HepG2 (cell line): Measurements from ENCODE around the gene KLHL17. TPM values are rescaled to one million over a fixed set of nuclear protein-coding genes. Genes with fewer than 3 reads are reported as not detected.

ENCODE experiments used
- ATM ChIP-seq: fragments of 450-650 bp; IDR thresholded peaks from 2 replicates; pipeline ENCODE4 v1.7.1; 2017; ENCODE audit warnings: mild to moderate bottlenecking, borderline replicate concordance
- CCAR2 ChIP-seq: fragments of 200-400 bp; formaldehyde crosslinking; optimal IDR thresholded peaks from 2 replicates; pipeline ENCODE3; 2018; ENCODE audit warnings: low read depth, mild to moderate bottlenecking, low read length, moderate library complexity
- CEBPG ChIP-seq: IDR thresholded peaks from 2 replicates; pipeline ENCODE4 v1.6.1; 2016
- DNMT1 ChIP-seq: sonication (generic); formaldehyde crosslinking; IDR thresholded peaks from 2 replicates; pipeline ENCODE4 v1.5.1; 2020; ENCODE audit warnings: mild to moderate bottlenecking, missing genetic modification reagents
- ETV6 ChIP-seq: sonication (generic); formaldehyde crosslinking; conservative IDR thresholded peaks from 2 replicates; pipeline ENCODE4 v1.4.0; 2020; ENCODE audit warnings: missing genetic modification reagents
- LCORL ChIP-seq, 2 experiments: fragments of 450-650 bp in 1 of 2; sonication (generic) in 1 of 2; formaldehyde crosslinking in 1 of 2; IDR thresholded peaks; 2 replicates each; pipeline versions ENCODE4 v1.5.0 to v1.6.1; 2017 to 2020; ENCODE audit warnings: antibody characterized with exemption in 1 of 2, missing genetic modification reagents in 1 of 2
- MBNL3 ChIP-seq: fragments of 250-450 bp; sonication (Bioruptor Pico); conservative IDR thresholded peaks from 2 replicates; pipeline ENCODE4 v1.8.0; 2022; ENCODE audit warnings: mild to moderate bottlenecking, inconsistent platforms
- NFYC ChIP-seq: IDR thresholded peaks from 2 replicates; pipeline ENCODE4 v1.6.1; 2016; ENCODE audit warnings: missing genetic modification reagents, missing compliant biosample characterization
- PAWR ChIP-seq: sonication (generic); formaldehyde crosslinking; IDR thresholded peaks from 2 replicates; pipeline ENCODE4 v1.4.0; 2020; ENCODE audit warnings: missing genetic modification reagents, mild to moderate bottlenecking, borderline replicate concordance
- ZNF274 ChIP-seq: sonication (generic); formaldehyde crosslinking; IDR thresholded peaks from 2 replicates; pipeline ENCODE4 v1.5.1; 2020; ENCODE audit warnings: mild to moderate bottlenecking, missing genetic modification reagents
- ZNF3 ChIP-seq: IDR thresholded peaks from 2 replicates; pipeline ENCODE4 v1.7.0; 2017; ENCODE audit warnings: inconsistent platforms
- ZNF333 ChIP-seq: sonication (generic); formaldehyde crosslinking; IDR thresholded peaks from 2 replicates; pipeline ENCODE4 v1.4.0; 2020; ENCODE audit warnings: mild to moderate bottlenecking, missing genetic modification reagents, borderline replicate concordance
- polyA plus RNA-seq, 8 experiments: library from polyadenylated mRNA; depleted of rRNA in 3 of 8; stranded (reverse) in 7 of 8; unstranded in 1 of 8; fragments of >200 nt; fragmentation: Illumina TruSeq in 4 of 8; extraction: Trizol in 4 of 8; gene quantifications; 2 replicates each; pipeline versions ENCODE4 v1.2.1 to v1.2.3, GENCODE V29; 2011 to 2016; ENCODE audit warnings: low read depth in 4 of 8, missing spikeins in 1 of 8, mixed read lengths in 1 of 8; ENCODE audit not compliant: insufficient read depth in 1 of 8
- total RNA-seq, 5 experiments: library from RNA; depleted of rRNA; stranded (reverse); fragments of >200 nt; fragmentation: Illumina TruSeq; extraction: Trizol; gene quantifications; 2 replicates each; pipeline ENCODE4 v1.2.3, GENCODE V29; 2016; ENCODE audit warnings: low read depth in 1 of 5
- TF ChIP-seq, protein P1 (sequence below): sonication (generic); formaldehyde crosslinking; IDR thresholded peaks from 2 replicates; pipeline ENCODE4 v1.5.0; 2020; ENCODE audit warnings: missing genetic modification reagents, mild to moderate bottlenecking, borderline replicate concordance
- TF ChIP-seq, protein P2 (sequence below): IDR thresholded peaks from 2 replicates; pipeline ENCODE4 v1.6.1; 2016; ENCODE audit warnings: low read depth, control low read depth
- TF ChIP-seq, protein P3 (sequence below): sonication (generic); formaldehyde crosslinking; IDR thresholded peaks from 2 replicates; pipeline ENCODE4 v1.5.0; 2020; ENCODE audit warnings: missing genetic modification reagents, mild to moderate bottlenecking, borderline replicate concordance
- TF ChIP-seq, protein P4 (sequence below), 2 experiments: fragments of 450-650 bp in 1 of 2; sonication (generic) in 1 of 2; formaldehyde crosslinking in 1 of 2; IDR thresholded peaks; 2 replicates each; pipeline versions ENCODE4 v1.6.1 to v1.8.0; 2016 to 2022; ENCODE audit warnings: antibody characterized with exemption in 1 of 2, mild to moderate bottlenecking in 1 of 2, missing genetic modification reagents in 1 of 2

The KLHL17 gene
- total and polyA plus RNA-seq, 2 of the 13 experiments (the other 11 are each of a cell fraction or from before 2014, with no cell fraction given): 9.3 to 24.7 TPM

GRCh38 chr1:980602-981395 is 20.4 kb downstream of the KLHL17 start (continued):
- TF ChIP-seq PAWR (CRISPR knock-in tag) (0 out of 2 replicates have a peak, but pooled peaks have one; percentile 71), ZNF333 (no peak), ETV6 (CRISPR knock-in tag) (no peak), ZNF274 (CRISPR knock-in tag) (no peak), LCORL (IDR thresholded peaks at IDR 0.05) (no peak), LCORL (CRISPR knock-in tag; IDR thresholded peaks at IDR 0.05) (0 out of 2 replicates have a peak, but pooled peaks have one; percentile 55), CEBPG (CRISPR knock-in tag) (no peak), CCAR2 (no peak), ATM (no peak), DNMT1 (CRISPR knock-in tag) (no peak), NFYC (CRISPR knock-in tag) (no peak), MBNL3 (CRISPR knock-in tag) (no peak), ZNF3 (CRISPR knock-in tag) (no peak)
- TF ChIP-seq, protein P1, sequence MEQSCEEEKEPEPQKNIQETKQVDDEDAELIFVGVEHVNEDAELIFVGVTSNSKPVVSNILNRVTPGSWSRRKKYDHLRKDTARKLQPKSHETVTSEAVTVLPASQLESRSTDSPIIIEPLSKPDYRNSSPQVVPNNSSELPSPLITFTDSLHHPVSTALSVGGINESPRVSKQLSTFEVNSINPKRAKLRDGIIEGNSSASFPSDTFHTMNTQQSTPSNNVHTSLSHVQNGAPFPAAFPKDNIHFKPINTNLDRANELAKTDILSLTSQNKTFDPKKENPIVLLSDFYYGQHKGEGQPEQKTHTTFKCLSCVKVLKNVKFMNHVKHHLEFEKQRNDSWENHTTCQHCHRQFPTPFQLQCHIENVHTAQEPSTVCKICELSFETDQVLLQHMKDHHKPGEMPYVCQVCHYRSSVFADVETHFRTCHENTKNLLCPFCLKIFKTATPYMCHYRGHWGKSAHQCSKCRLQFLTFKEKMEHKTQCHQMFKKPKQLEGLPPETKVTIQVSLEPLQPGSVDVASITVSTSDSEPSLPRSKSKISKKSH (CRISPR knock-in tag): no peak
- TF ChIP-seq, protein P2, sequence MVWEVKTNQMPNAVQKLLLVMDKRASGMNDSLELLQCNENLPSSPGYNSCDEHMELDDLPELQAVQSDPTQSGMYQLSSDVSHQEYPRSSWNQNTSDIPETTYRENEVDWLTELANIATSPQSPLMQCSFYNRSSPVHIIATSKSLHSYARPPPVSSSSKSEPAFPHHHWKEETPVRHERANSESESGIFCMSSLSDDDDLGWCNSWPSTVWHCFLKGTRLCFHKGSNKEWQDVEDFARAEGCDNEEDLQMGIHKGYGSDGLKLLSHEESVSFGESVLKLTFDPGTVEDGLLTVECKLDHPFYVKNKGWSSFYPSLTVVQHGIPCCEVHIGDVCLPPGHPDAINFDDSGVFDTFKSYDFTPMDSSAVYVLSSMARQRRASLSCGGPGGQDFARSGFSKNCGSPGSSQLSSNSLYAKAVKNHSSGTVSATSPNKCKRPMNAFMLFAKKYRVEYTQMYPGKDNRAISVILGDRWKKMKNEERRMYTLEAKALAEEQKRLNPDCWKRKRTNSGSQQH (CRISPR knock-in tag): no peak
- TF ChIP-seq, protein P3, sequence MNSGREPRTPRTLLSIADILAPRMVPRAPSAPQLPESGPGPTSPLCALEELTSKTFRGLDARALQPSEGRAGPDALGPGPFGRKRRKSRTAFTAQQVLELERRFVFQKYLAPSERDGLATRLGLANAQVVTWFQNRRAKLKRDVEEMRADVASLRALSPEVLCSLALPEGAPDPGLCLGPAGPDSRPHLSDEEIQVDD (CRISPR knock-in tag): no peak
- TF ChIP-seq, protein P4, sequence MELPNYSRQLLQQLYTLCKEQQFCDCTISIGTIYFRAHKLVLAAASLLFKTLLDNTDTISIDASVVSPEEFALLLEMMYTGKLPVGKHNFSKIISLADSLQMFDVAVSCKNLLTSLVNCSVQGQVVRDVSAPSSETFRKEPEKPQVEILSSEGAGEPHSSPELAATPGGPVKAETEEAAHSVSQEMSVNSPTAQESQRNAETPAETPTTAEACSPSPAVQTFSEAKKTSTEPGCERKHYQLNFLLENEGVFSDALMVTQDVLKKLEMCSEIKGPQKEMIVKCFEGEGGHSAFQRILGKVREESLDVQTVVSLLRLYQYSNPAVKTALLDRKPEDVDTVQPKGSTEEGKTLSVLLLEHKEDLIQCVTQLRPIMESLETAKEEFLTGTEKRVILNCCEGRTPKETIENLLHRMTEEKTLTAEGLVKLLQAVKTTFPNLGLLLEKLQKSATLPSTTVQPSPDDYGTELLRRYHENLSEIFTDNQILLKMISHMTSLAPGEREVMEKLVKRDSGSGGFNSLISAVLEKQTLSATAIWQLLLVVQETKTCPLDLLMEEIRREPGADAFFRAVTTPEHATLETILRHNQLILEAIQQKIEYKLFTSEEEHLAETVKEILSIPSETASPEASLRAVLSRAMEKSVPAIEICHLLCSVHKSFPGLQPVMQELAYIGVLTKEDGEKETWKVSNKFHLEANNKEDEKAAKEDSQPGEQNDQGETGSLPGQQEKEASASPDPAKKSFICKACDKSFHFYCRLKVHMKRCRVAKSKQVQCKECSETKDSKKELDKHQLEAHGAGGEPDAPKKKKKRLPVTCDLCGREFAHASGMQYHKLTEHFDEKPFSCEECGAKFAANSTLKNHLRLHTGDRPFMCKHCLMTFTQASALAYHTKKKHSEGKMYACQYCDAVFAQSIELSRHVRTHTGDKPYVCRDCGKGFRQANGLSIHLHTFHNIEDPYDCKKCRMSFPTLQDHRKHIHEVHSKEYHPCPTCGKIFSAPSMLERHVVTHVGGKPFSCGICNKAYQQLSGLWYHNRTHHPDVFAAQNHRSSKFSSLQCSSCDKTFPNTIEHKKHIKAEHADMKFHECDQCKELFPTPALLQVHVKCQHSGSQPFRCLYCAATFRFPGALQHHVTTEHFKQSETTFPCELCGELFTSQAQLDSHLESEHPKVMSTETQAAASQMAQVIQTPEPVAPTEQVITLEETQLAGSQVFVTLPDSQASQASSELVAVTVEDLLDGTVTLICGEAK (IDR thresholded peaks at IDR 0.05): no peak
- TF ChIP-seq, protein P4 (CRISPR knock-in tag; IDR thresholded peaks at IDR 0.05): 0 out of 2 replicates have a peak, but pooled peaks have one; percentile 7
